Activated CD8-positive, alpha-beta T cell treated with anti-CD3 and anti-CD28 coated beads for 36 hours (primary cell): ENCODE results near the gene GCC1. TPM values are rescaled to one million over a fixed set of nuclear protein-coding genes. Genes with fewer than 3 reads are reported as not detected.
A peak's percentile ranks its signal among the peaks of the same experiment; 100 is the strongest.

Experiments used
- ATAC-seq: fragments of 200-7000 bp; cut with Tn5 transposase; one replicate; pipeline ENCODE4 v1.10.0; 2021; ENCODE audit warnings: mild to moderate bottlenecking, moderate library complexity
- CTCF ChIA-PET: fragments of 350-600 bp; sonication (Branson Sonifier 250); formaldehyde crosslinking; loops from one replicate; lab custom pipeline; 2021; ENCODE audit warnings: antibody characterized with exemption; lab: Charles Lee
- POLR2A ChIA-PET: fragments of 350-600 bp; sonication (Branson Sonifier 250); formaldehyde crosslinking; loops from one replicate; lab custom pipeline; 2021; ENCODE audit warnings: antibody characterized with exemption; lab: Charles Lee
- DNase-seq: peaks from one replicate; pipeline ENCODE4 v3.0.0-alpha.2; 2020
- H3K27ac Mint-ChIP-seq: one replicate; pipeline ENCODE4 v1.8.0; 2021; ENCODE audit warnings: mild to moderate bottlenecking, mixed read lengths
- H3K27me3 Mint-ChIP-seq: one replicate; pipeline ENCODE4 v1.8.0; 2021; ENCODE audit warnings: mixed read lengths
- H3K36me3 Mint-ChIP-seq: one replicate; pipeline ENCODE4 v1.8.0; 2021; ENCODE audit warnings: low read depth, mixed read lengths
- H3K4me1 Mint-ChIP-seq: one replicate; pipeline ENCODE4 v1.8.0; 2021; ENCODE audit warnings: low read depth, mixed read lengths
- H3K4me3 Mint-ChIP-seq: one replicate; pipeline ENCODE4 v1.8.0; 2021; ENCODE audit warnings: mild to moderate bottlenecking, moderate library complexity, mixed read lengths
- H3K9me3 Mint-ChIP-seq: one replicate; pipeline ENCODE4 v1.8.0; 2021; ENCODE audit warnings: mixed read lengths
- CTCF ChIP-seq: fragments of 200-600 bp; IDR thresholded peaks from one replicate; pipeline ENCODE4 v1.8.0; 2022; ENCODE audit warnings: antibody characterized with exemption, mild to moderate bottlenecking
- intact Hi-C: fragments of 100-400 bp; cut with micrococcal nuclease; formaldehyde crosslinking; loops from one replicate; pipeline ENCODE4 v1.10.0; 2022
- total RNA-seq, 2 experiments: library from RNA; stranded (reverse); gene quantifications; one replicate each; pipeline ENCODE4 v1.2.3, GENCODE V29; 2021

The GCC1 gene
- total RNA-seq, 2 experiments from 2014 or later: 12.4 to 12.5 TPM

- peak overlapping the region; percentile 59 for H3K27ac Mint-ChIP-seq
- no peaks in the 10 kb centered on the region for H3K27me3 Mint-ChIP-seq
- DNase-seq: no peak
- H3K4me3 Mint-ChIP-seq: no peak overlapping the region
- intact Hi-C loops: no loop called here
- peaks cover 12% of the 10 kb centered on the region for H3K36me3 Mint-ChIP-seq
- H3K4me1 Mint-ChIP-seq: peaks cover 22% of the 10 kb centered on the region
- ChIA-PET POLR2A (no interaction called here), CTCF (no interaction called here)
- no peaks in the 10 kb centered on the region for H3K9me3 Mint-ChIP-seq
- ATAC-seq: no peak
- no peak for TF ChIP-seq CTCF
These were observed 5.8 kb upstream of the GCC1 start for GRCh38 chr7:127591189-127591588.

- no peak for DNase-seq
- no peak for TF ChIP-seq CTCF
- no peak for ATAC-seq
- intact Hi-C loops: no loop called here
- ChIA-PET POLR2A (no interaction called here), CTCF (interaction anchor here (1.3 kb wide), 1 partner anchor 11 kb away, joined by 3 read pairs; no protein-coding TSS in a partner anchor)
- peak overlapping the region; percentile 93 for H3K4me3 Mint-ChIP-seq
- H3K9me3 Mint-ChIP-seq: no peaks in the 10 kb centered on the region
- H3K27me3 Mint-ChIP-seq: no peaks in the 10 kb centered on the region
- H3K27ac Mint-ChIP-seq: no peak overlapping the region
- peaks cover 12% of the 10 kb centered on the region for H3K36me3 Mint-ChIP-seq
- peaks cover 29% of the 10 kb centered on the region for H3K4me1 Mint-ChIP-seq
These were observed 4.5 kb upstream of the GCC1 start for GRCh38 chr7:127589896-127590295.

GRCh38 chr7:127588697-127589482 is 3.5 kb upstream of the GCC1 start:
- Mint-ChIP-seq H3K27me3 (no peaks in the 10 kb centered on the region), H3K36me3 (peaks cover 13% of the 10 kb centered on the region), H3K4me1 (peaks cover 38% of the 10 kb centered on the region), H3K9me3 (no peaks in the 10 kb centered on the region), H3K4me3 (peak overlapping the region; percentile 93), H3K27ac (peak overlapping the region; percentile 94)
- TF ChIP-seq CTCF: no peak
- DNase-seq (peak; percentile 28), ATAC-seq (peak; percentile 21)
- CTCF ChIA-PET: interaction anchor here (0.8 to 1.3 kb wide), 5 partner anchors 12 to 621 kb away, joined by 3 read pairs; no protein-coding TSS in a partner anchor
- intact Hi-C loops: no loop called here
- POLR2A ChIA-PET: interaction anchor here (0.6 to 1.2 kb wide), 5 partner anchors 9 to 515 kb away, joined by 3 to 5 read pairs (median 3); no protein-coding TSS in a partner anchor

- Mint-ChIP-seq H3K4me3 (peak within 1 kb of the TSS; percentile 93), H3K27me3 (no peaks in the 10 kb centered on the region), H3K4me1 (peaks cover 44% of the 10 kb centered on the region), H3K36me3 (peaks cover 19% of the 10 kb centered on the region), H3K27ac (peak within 1 kb of the TSS; percentile 94), H3K9me3 (no peaks in the 10 kb centered on the region)
- ChIA-PET CTCF (interaction anchor here (0.8 to 1.3 kb wide), 4 partner anchors 28 to 622 kb away, joined by 3 read pairs; no protein-coding TSS in a partner anchor), POLR2A (interaction anchor here (0.6 to 1.2 kb wide), 4 partner anchors 12 to 516 kb away, joined by 3 to 5 read pairs (median 3); no protein-coding TSS in a partner anchor)
- intact Hi-C loops: no loop called here
- DNase-seq (peak; percentile 85), ATAC-seq (peak; percentile 82)
- no peak for TF ChIP-seq CTCF
These were observed 2.8 kb upstream of the GCC1 start, which contains the start of gene ARF5 for GRCh38 chr7:127588019-127588696. ARF5 (plus strand) TSS chr7:127588411; CDS start chr7:127588499, 88 bp downstream.
